PC-3 (cell line): ENCODE data around the gene ADAMTS15. TPM values are rescaled to one million over a fixed set of nuclear protein-coding genes. Genes with fewer than 3 reads are reported as not detected.
A peak's percentile ranks its signal among the peaks of the same experiment; 100 is the strongest.

Experiments used
- ATAC-seq: fragments of 200-7000 bp; cut with Tn5 transposase; 2 replicates; pipeline ENCODE4 v1.9.1; 2020; ENCODE audit warnings: mild to moderate bottlenecking, moderate library complexity
- BruUV-seq: library from RNA; stranded (reverse); fragments of 400-500 nt; replicated peaks from 2 replicates; lab custom pipeline; 2021; lab: Mats Ljungman, UMichigan
- CTCF ChIA-PET: fragments of 300-600 bp; sonication (Branson Sonifier 250); formaldehyde crosslinking; loops from one replicate; lab custom pipeline; 2022; ENCODE audit warnings: antibody characterized with exemption; lab: Charles Lee
- POLR2A ChIA-PET: fragments of 300-600 bp; sonication (Branson Sonifier 250); formaldehyde crosslinking; loops from one replicate; lab custom pipeline; 2022; ENCODE audit warnings: antibody characterized with exemption; ENCODE audit not compliant: unreplicated experiment; lab: Charles Lee
- DNase-seq: peaks from one replicate; pipeline ENCODE4 v3.0.0-alpha.2; 2015
- H2AFZ ChIP-seq: fragments of 300-600 bp; sonication (generic); 2 replicates; pipeline ENCODE4 v1.6.0; 2016; ENCODE audit warnings: antibody characterized with exemption, low read length
- H3F3A ChIP-seq: fragments of 300-600 bp; sonication (generic); one replicate; pipeline ENCODE4 v1.6.0; 2017; ENCODE audit warnings: antibody characterized with exemption, low read length, control low read depth, mild to moderate bottlenecking; ENCODE audit not compliant: unreplicated experiment
- H3K27ac ChIP-seq: fragments of 300-600 bp; sonication (generic); 2 replicates; pipeline ENCODE4 v1.5.1; 2016; ENCODE audit warnings: mild to moderate bottlenecking, low read length
- H3K27me3 ChIP-seq: fragments of 300-600 bp; sonication (generic); 2 replicates; pipeline ENCODE4 v1.6.1; 2016; ENCODE audit warnings: low read length, mixed read lengths
- H3K36me3 ChIP-seq: fragments of 300-600 bp; sonication (generic); 2 replicates; pipeline ENCODE4 v1.6.1; 2016; ENCODE audit warnings: low read depth, mixed run types, low read length, mixed read lengths
- H3K4me1 ChIP-seq: fragments of 300-600 bp; sonication (generic); 2 replicates; pipeline ENCODE4 v1.5.1; 2016; ENCODE audit warnings: low read length; ENCODE audit not compliant: insufficient read depth
- H3K4me2 ChIP-seq: fragments of 300-600 bp; sonication (generic); 2 replicates; pipeline ENCODE4 v1.6.0; 2016; ENCODE audit warnings: low read length
- H3K4me3 ChIP-seq: fragments of 300-600 bp; sonication (generic); 2 replicates; pipeline ENCODE4 v1.5.1; 2016; ENCODE audit warnings: mild to moderate bottlenecking, low read length, mixed read lengths
- H3K79me2 ChIP-seq: fragments of 300-600 bp; sonication (generic); 2 replicates; pipeline ENCODE4 v1.6.1; 2017; ENCODE audit warnings: low read length, mixed read lengths
- H3K9ac ChIP-seq: fragments of 300-600 bp; sonication (generic); 2 replicates; pipeline ENCODE4 v1.6.0; 2016; ENCODE audit warnings: mild to moderate bottlenecking, low read length
- H3K9me2 ChIP-seq: fragments of 300-600 bp; sonication (generic); replicated peaks from 2 replicates; pipeline ENCODE4 v1.6.1; 2016; ENCODE audit warnings: mixed run types, low read length, mixed read lengths
- H3K9me3 ChIP-seq: fragments of 300-600 bp; sonication (generic); 2 replicates; pipeline ENCODE4 v1.6.1; 2016; ENCODE audit warnings: low read length, mixed read lengths
- H4K20me1 ChIP-seq: fragments of 300-600 bp; sonication (generic); 2 replicates; pipeline ENCODE4 v1.6.1; 2016; ENCODE audit warnings: low read length, mixed read lengths
- EZH2 ChIP-seq: fragments of 300-600 bp; sonication (generic); IDR thresholded peaks from one replicate; pipeline ENCODE4 v1.6.1; 2017; ENCODE audit warnings: antibody characterized with exemption, mild to moderate bottlenecking, low read length; ENCODE audit not compliant: unreplicated experiment
- EZH2phosphoT487 ChIP-seq: fragments of 300-600 bp; sonication (generic); IDR thresholded peaks from 2 replicates; pipeline ENCODE4 v1.6.1; 2018; ENCODE audit warnings: mild to moderate bottlenecking, antibody characterized with exemption, low read length, borderline replicate concordance
- intact Hi-C: fragments of 100-400 bp; cut with micrococcal nuclease; formaldehyde crosslinking; loops from 2 replicates; pipeline ENCODE4 v1.9.0; 2023
- total RNA-seq: library from RNA; depleted of rRNA; stranded (reverse); fragments of >200 nt; gene quantifications from 2 replicates; pipeline ENCODE4 v1.2.3, GENCODE V29; 2014
- TF ChIP-seq, protein P1 (sequence below): fragments of 300-600 bp; sonication (generic); conservative IDR thresholded peaks from 2 replicates; pipeline ENCODE4 v1.5.1; 2017; ENCODE audit warnings: antibody characterized with exemption, low read depth, mild to moderate bottlenecking, low read length

The ADAMTS15 gene
- total RNA-seq, 1 experiment from 2014 or later = 16.8 TPM

DNA sequence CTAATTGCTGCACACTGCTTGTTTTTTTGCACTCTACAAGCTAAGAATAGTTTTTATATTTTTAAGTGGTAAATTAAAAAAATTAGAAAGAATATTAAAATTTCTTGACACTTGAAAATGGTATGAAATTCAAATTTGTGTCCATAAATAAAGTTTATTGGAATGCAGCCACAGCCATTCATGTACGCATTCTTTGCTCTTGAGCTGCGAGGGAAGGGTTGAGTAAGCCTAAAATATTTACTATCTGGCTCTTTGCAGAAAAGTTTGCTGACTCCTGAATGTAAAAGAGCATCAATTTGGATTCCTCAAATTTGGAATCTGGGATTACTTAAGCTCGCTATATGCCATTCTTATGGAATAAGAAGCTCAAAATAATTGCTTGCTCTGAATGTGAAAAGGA, 16.6 kb upstream of the ADAMTS15 start:
- no TSS peak for BruUV-seq
- no peaks in the 10 kb centered on the region for H3K36me3 ChIP-seq
- POLR2A ChIA-PET = no interaction called here
- no peak overlapping the region for H3K27ac ChIP-seq
- H2AFZ ChIP-seq = no peak overlapping the region
- no peaks in the 10 kb centered on the region for H3K79me2 ChIP-seq
- no peak overlapping the region for H3K9ac ChIP-seq
- H3K4me1 ChIP-seq = peaks cover 25% of the 10 kb centered on the region
- peak overlapping the region; percentile 76 for H3K4me2 ChIP-seq
- peak; percentile 45 for DNase-seq
- no peaks in the 10 kb centered on the region for H3F3A ChIP-seq
- intact Hi-C loops = loop anchor here (1.0 to 2.0 kb wide), 4 partner anchors 42 to 462 kb away; no protein-coding TSS in a partner anchor
- no peaks in the 10 kb centered on the region for H3K9me2 ChIP-seq
- TF ChIP-seq EZH2phosphoT487 = no peak
- TF ChIP-seq EZH2 = no peak
- TF ChIP-seq, protein P1, sequence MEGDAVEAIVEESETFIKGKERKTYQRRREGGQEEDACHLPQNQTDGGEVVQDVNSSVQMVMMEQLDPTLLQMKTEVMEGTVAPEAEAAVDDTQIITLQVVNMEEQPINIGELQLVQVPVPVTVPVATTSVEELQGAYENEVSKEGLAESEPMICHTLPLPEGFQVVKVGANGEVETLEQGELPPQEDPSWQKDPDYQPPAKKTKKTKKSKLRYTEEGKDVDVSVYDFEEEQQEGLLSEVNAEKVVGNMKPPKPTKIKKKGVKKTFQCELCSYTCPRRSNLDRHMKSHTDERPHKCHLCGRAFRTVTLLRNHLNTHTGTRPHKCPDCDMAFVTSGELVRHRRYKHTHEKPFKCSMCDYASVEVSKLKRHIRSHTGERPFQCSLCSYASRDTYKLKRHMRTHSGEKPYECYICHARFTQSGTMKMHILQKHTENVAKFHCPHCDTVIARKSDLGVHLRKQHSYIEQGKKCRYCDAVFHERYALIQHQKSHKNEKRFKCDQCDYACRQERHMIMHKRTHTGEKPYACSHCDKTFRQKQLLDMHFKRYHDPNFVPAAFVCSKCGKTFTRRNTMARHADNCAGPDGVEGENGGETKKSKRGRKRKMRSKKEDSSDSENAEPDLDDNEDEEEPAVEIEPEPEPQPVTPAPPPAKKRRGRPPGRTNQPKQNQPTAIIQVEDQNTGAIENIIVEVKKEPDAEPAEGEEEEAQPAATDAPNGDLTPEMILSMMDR = no peak
- peaks cover 35% of the 10 kb centered on the region for H3K27me3 ChIP-seq
- no peaks in the 10 kb centered on the region for H4K20me1 ChIP-seq
- no peaks in the 10 kb centered on the region for H3K9me3 ChIP-seq
- CTCF ChIA-PET = interaction anchor here (0.6 to 1.7 kb wide), 7 partner anchors 42 to 463 kb away, joined by 3 to 16 read pairs (median 8); no protein-coding TSS in a partner anchor
- no peak for ATAC-seq
- H3K4me3 ChIP-seq = peak overlapping the region; percentile 43; the same call in 1 of the 2 replicates

DNA sequence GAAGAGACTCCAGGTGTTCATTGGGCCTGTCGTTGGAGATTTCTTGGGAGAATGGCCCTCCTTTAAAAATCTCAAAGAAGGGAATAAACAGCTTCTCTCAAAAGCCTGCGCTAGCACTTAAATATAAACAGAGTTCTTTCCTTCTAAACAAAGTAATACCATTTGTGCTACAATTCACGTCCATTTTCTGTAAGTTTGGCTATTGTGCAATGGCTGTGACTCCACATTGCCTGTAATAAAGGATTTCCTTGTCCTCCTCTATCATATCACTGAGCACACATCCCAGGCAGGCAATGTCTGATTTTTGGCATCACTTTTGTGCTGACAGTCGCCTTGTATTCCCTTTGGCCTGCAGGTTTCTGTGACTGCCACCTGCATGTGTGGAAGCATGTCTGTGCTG, 15.1 kb upstream of the ADAMTS15 start:
- H3F3A ChIP-seq = no peaks in the 10 kb centered on the region
- no peak overlapping the region for H3K9ac ChIP-seq
- H3K4me3 ChIP-seq = no peak overlapping the region
- no peaks in the 10 kb centered on the region for H4K20me1 ChIP-seq
- ATAC-seq (no peak), DNase-seq (no peak)
- ChIA-PET CTCF (no interaction called here), POLR2A (no interaction called here)
- peaks cover 24% of the 10 kb centered on the region for H3K27me3 ChIP-seq
- H3K4me2 ChIP-seq = no peak overlapping the region
- H3K36me3 ChIP-seq = no peaks in the 10 kb centered on the region
- BruUV-seq = no TSS peak
- no peaks in the 10 kb centered on the region for H3K79me2 ChIP-seq
- H3K9me2 ChIP-seq = no peaks in the 10 kb centered on the region
- H2AFZ ChIP-seq = no peak overlapping the region
- intact Hi-C loops = no loop called here
- H3K27ac ChIP-seq = no peak overlapping the region
- TF ChIP-seq EZH2 = no peak
- no peak for TF ChIP-seq EZH2phosphoT487
- TF ChIP-seq, protein P1 = no peak
- H3K9me3 ChIP-seq = no peaks in the 10 kb centered on the region
- H3K4me1 ChIP-seq = peaks cover 21% of the 10 kb centered on the region

DNA sequence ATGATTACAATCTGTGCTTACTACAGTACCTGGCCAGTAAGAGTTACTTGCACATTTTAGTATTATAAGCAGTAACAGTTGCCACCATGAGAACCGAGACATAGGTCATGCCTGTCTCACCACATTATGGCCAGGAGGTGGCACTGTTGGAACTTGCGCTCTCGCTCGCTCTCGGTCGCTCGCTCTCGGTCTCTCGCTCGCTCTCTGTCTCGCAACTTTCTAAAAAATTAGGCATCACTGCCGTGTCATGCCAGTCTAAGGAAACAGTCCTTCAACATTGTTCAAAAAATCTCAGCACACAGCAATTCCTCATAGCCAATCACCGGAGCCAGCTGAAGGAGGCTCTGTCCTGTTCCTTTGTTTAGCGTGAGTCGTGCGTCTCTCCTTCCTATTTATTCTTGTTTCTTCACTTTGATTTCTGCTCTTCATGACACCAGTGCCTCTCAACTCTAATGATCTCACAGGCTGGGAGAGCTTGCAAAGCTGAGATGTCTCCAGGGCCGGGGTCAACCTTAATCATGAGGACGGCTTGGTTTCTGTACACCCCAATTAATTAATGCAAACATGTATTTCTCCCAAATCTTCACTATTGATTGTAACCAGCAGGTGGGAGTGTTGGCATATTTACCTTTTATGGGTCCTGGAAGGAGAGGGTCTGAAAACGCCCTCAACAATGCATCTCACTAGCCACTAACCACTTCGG, 13.8 kb upstream of the ADAMTS15 start:
- H3K27ac ChIP-seq = peak overlapping the region; percentile 80
- H3K9ac ChIP-seq = peak overlapping the region; percentile 89
- H3K9me2 ChIP-seq = no peaks in the 10 kb centered on the region
- H3K9me3 ChIP-seq = no peaks in the 10 kb centered on the region
- H2AFZ ChIP-seq = peak overlapping the region; percentile 97
- ChIA-PET POLR2A (no interaction called here), CTCF (interaction anchor here (0.6 to 2.0 kb wide), 5 partner anchors 76 to 427 kb away, joined by 3 to 16 read pairs (median 4); no protein-coding TSS in a partner anchor)
- H3K36me3 ChIP-seq = no peaks in the 10 kb centered on the region
- H3F3A ChIP-seq = no peaks in the 10 kb centered on the region
- no peaks in the 10 kb centered on the region for H4K20me1 ChIP-seq
- H3K4me3 ChIP-seq = peak overlapping the region; percentile 75
- no peaks in the 10 kb centered on the region for H3K79me2 ChIP-seq
- BruUV-seq = TSS peak; percentile 24
- TF ChIP-seq, protein P1 = peak; percentile 83
- TF ChIP-seq EZH2phosphoT487 = no peak
- TF ChIP-seq EZH2 = no peak
- intact Hi-C loops = loop anchor here (1.0 to 2.0 kb wide), 5 partner anchors 150 to 428 kb away; no protein-coding TSS in a partner anchor
- ATAC-seq = peak; percentile 76
- peaks cover 21% of the 10 kb centered on the region for H3K4me1 ChIP-seq
- peaks cover 11% of the 10 kb centered on the region for H3K27me3 ChIP-seq
- H3K4me2 ChIP-seq = peak overlapping the region; percentile 85
- DNase-seq = peak; percentile 96
